ENCODE results near the gene COL4A2. TPM values are rescaled to one million over a fixed set of nuclear protein-coding genes. Genes with fewer than 3 reads are reported as not detected.

COL4A2 gene
- total RNA-seq, 4 donors from 2014 or later: 51.2 to 85.8 (median 70.5) TPM

DNA sequence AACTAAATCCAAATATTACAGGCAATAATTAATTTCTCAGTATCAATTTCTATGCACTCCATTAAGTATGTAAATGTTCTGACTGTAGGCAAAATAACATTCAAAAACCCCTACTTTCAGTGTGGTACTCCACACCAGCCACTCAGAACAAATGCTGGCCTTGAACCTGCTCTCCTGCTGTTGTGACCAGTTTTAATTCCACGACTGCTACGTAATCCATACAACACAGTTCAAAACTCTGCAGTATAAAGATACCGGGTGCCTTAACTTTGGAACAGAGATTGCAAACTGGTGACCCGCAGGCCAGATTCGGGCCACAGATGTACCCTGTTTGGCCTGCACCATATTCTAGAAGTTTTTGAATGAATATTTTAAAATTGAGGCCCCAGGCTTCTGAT, 30.5 kb upstream of the COL4A2 start:
- no peak for DNase-seq
- in situ Hi-C loops (cut with MboI; ENCODE audit: low sequenced_read_pairs in 4 of 4): no loop called here
- intact Hi-C loops (cut with DNase I; ENCODE audit: low total_unique reads): no loop called here
- Histone ChIP-seq H3K27ac (peak overlapping the region in 3 of 4 donors; percentile 19 to 48 (median 20)), H3K36me3 (no peaks in the 10 kb centered on the region), H3K9me3 (no peaks in the 10 kb centered on the region), H3K27me3 (no peaks in the 10 kb centered on the region), H3K4me1 (peaks cover 13 to 23% of the 10 kb centered on the region in 2 donors), H3K4me3 (no peak overlapping the region)
- no peak for ATAC-seq
- TF ChIP-seq, protein P1, sequence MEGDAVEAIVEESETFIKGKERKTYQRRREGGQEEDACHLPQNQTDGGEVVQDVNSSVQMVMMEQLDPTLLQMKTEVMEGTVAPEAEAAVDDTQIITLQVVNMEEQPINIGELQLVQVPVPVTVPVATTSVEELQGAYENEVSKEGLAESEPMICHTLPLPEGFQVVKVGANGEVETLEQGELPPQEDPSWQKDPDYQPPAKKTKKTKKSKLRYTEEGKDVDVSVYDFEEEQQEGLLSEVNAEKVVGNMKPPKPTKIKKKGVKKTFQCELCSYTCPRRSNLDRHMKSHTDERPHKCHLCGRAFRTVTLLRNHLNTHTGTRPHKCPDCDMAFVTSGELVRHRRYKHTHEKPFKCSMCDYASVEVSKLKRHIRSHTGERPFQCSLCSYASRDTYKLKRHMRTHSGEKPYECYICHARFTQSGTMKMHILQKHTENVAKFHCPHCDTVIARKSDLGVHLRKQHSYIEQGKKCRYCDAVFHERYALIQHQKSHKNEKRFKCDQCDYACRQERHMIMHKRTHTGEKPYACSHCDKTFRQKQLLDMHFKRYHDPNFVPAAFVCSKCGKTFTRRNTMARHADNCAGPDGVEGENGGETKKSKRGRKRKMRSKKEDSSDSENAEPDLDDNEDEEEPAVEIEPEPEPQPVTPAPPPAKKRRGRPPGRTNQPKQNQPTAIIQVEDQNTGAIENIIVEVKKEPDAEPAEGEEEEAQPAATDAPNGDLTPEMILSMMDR (IDR thresholded peaks at IDR 0.05 in 4 of 5, conservative IDR thresholded peaks at IDR 0.05 in 1 of 5): no peak
- no peak for TF ChIP-seq POLR2A (IDR thresholded peaks at IDR 0.05)

DNA sequence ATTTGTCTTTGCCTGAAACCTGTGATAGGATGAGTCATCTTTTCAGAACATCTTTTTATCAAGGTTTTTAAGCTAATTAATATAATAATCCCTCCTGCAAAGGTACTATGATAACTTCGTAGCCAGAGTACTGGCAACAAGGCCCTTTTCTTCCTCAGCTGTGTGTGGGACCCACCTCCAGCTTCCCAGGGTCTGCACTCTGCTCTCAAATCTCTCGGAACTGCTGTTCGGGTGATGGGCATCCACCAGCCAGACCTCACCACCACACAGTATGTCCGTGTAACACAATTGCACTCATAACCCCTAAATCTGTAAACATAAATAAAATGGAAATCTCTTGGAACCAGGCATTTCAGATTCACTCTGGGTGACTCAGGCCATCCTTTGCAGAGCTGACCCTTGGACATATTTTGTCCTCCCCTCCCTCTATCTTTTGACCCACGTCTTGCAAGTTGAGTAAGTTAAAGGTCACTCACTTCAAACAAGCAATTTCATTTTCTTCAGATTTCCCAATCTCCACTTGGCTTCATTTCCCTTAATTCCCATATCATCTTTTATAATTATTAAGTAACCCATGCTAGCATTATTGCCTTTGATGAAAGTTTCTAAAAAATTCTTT, 29.6 kb upstream of the COL4A2 start:
- Histone ChIP-seq H3K27ac (peak overlapping the region; percentile 4 to 48 (median 20)), H3K27me3 (no peaks in the 10 kb centered on the region), H3K36me3 (no peaks in the 10 kb centered on the region), H3K4me3 (no peak overlapping the region), H3K4me1 (peaks cover 13 to 28% of the 10 kb centered on the region in 2 donors), H3K9me3 (no peaks in the 10 kb centered on the region)
- intact Hi-C loops (cut with DNase I; ENCODE audit: low total_unique reads) (no loop called here), in situ Hi-C loops (cut with MboI; ENCODE audit: low sequenced_read_pairs in 4 of 4) (no loop called here)
- DNase-seq: no peak
- no peak for ATAC-seq
- TF ChIP-seq POLR2A (IDR thresholded peaks at IDR 0.05): no peak
- TF ChIP-seq, protein P1 (IDR thresholded peaks at IDR 0.05 in 4 of 5, conservative IDR thresholded peaks at IDR 0.05 in 1 of 5): no peak

DNA sequence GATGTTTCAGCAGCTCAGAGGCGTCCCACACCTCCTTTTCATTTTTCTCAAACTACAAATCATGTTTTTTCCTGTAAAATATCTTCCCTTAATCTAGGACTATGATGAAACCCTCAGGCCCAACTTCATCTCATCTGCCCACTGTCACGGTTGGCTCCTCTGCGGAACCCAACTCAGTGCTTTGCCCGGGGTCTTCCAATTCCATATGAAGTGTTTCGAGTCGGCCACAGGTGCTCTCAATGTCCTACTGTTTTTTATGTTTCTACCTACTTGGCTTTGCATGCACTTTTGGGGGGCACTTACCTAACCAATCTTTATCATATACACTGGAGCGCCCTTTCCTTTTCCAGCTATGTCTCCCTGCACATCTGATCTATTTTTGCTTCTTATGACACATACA, 28.2 kb upstream of the COL4A2 start:
- no peak for TF ChIP-seq POLR2A (IDR thresholded peaks at IDR 0.05)
- TF ChIP-seq, protein P1 (IDR thresholded peaks at IDR 0.05 in 4 of 5, conservative IDR thresholded peaks at IDR 0.05 in 1 of 5): no peak
- in situ Hi-C loops (cut with MboI; ENCODE audit: low sequenced_read_pairs in 4 of 4) (no loop called here), intact Hi-C loops (cut with DNase I; ENCODE audit: low total_unique reads) (no loop called here)
- H3K4me3 ChIP-seq: no peak overlapping the region
- H3K27ac ChIP-seq: peak overlapping the region; percentile 29 to 69 (median 54)
- ATAC-seq: no peak
- H3K36me3 ChIP-seq: no peaks in the 10 kb centered on the region
- H3K9me3 ChIP-seq: no peaks in the 10 kb centered on the region
- no peak for DNase-seq
- no peaks in the 10 kb centered on the region for H3K27me3 ChIP-seq
- peaks cover 15 to 28% of the 10 kb centered on the region in 2 donors for H3K4me1 ChIP-seq

DNA sequence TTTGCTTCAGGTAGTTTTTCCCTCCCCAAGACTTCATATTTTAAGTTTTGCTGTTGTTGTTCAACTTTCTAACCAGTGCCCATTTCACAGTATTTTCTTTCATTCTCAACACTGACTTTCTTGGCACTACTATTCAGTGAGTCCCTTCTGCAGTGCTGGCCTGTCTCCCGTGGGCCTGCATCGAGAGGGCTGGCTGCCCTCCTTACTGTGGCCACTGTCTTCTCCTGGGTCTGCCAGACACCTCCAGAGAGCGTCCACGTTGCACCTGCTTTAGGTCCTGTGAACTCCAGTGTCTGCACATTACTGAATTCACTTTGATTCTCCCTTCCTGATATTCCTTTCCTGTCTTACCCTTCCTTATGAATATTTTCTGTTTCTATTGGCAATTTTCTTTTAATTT, 27.4 kb upstream of the COL4A2 start:
- no peak for ATAC-seq
- in situ Hi-C loops (cut with MboI; ENCODE audit: low sequenced_read_pairs in 4 of 4): no loop called here
- no peaks in the 10 kb centered on the region for H3K27me3 ChIP-seq
- no peak for DNase-seq
- peaks cover 16 to 28% of the 10 kb centered on the region in 2 donors for H3K4me1 ChIP-seq
- no peak overlapping the region for H3K4me3 ChIP-seq
- no peaks in the 10 kb centered on the region for H3K9me3 ChIP-seq
- no peaks in the 10 kb centered on the region for H3K36me3 ChIP-seq
- H3K27ac ChIP-seq: peak overlapping the region; percentile 19 to 69 (median 54)
- TF ChIP-seq, protein P1 (IDR thresholded peaks at IDR 0.05 in 4 of 5, conservative IDR thresholded peaks at IDR 0.05 in 1 of 5): no peak
- TF ChIP-seq POLR2A (IDR thresholded peaks at IDR 0.05): no peak
- intact Hi-C loops (cut with DNase I; ENCODE audit: low total_unique reads): no loop called here
